Fibroblast of pulmonary artery (primary cell): ENCODE data around the gene DDX24.

ENCODE experiments used
- DNase-seq: peaks from one replicate; pipeline ENCODE4 v3.0.0-alpha.2; 2010; ENCODE audit warnings: low read depth
- H3K4me3 ChIP-seq: replicated peaks from 2 replicates; pipeline ENCODE4 v1.5.1; 2011; ENCODE audit warnings: low read depth, mild to moderate bottlenecking, control low read depth, low read length, moderate library complexity
- TF ChIP-seq, protein P1 (sequence below): IDR thresholded peaks from 2 replicates; pipeline ENCODE4 v1.5.1; 2011; ENCODE audit warnings: mild to moderate bottlenecking, control low read depth, low read length, inconsistent platforms; ENCODE audit errors: missing control alignments

DDX24 gene

DNA sequence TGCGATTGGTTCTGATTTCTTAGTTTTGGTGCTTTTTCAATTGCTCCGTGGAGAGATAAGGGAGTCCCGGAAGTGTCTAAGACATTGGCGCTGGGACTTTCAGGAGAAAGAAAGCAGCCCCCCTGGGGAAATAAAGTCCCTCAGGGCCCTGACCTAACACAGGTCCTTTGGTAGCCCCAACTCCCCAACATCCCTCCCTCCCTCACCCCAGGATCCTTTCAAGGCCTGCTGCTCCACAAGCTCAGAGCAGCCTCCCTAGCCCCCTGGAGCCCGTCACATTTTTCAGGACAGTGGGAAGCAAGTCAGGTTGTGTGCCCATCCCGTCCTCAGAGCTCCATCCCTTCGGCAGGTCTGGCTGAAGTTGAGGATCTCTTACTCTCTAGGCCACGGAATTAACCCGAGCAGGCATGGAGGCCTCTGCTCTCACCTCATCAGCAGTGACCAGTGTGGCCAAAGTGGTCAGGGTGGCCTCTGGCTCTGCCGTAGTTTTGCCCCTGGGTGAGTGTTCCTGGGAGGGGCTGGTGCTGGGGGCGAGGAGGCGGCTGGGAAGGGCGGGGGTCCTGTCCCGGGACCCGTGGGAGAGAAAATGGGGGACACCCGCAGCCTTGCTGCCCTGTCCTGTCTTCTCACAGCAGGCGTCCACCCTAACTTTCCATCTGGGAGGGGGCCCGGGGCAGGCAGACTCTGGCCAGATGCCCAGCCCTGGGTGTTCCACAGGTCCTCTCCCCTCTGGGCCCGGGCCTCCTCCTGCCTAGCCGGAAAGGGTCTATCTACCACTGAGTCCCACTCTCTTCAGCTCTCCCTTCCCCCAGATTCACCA, 30.5 kb upstream of the DDX24 start:
- no peak for DNase-seq
- TF ChIP-seq, protein P1, sequence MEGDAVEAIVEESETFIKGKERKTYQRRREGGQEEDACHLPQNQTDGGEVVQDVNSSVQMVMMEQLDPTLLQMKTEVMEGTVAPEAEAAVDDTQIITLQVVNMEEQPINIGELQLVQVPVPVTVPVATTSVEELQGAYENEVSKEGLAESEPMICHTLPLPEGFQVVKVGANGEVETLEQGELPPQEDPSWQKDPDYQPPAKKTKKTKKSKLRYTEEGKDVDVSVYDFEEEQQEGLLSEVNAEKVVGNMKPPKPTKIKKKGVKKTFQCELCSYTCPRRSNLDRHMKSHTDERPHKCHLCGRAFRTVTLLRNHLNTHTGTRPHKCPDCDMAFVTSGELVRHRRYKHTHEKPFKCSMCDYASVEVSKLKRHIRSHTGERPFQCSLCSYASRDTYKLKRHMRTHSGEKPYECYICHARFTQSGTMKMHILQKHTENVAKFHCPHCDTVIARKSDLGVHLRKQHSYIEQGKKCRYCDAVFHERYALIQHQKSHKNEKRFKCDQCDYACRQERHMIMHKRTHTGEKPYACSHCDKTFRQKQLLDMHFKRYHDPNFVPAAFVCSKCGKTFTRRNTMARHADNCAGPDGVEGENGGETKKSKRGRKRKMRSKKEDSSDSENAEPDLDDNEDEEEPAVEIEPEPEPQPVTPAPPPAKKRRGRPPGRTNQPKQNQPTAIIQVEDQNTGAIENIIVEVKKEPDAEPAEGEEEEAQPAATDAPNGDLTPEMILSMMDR = no peak
- no peak overlapping the region for H3K4me3 ChIP-seq

DNA sequence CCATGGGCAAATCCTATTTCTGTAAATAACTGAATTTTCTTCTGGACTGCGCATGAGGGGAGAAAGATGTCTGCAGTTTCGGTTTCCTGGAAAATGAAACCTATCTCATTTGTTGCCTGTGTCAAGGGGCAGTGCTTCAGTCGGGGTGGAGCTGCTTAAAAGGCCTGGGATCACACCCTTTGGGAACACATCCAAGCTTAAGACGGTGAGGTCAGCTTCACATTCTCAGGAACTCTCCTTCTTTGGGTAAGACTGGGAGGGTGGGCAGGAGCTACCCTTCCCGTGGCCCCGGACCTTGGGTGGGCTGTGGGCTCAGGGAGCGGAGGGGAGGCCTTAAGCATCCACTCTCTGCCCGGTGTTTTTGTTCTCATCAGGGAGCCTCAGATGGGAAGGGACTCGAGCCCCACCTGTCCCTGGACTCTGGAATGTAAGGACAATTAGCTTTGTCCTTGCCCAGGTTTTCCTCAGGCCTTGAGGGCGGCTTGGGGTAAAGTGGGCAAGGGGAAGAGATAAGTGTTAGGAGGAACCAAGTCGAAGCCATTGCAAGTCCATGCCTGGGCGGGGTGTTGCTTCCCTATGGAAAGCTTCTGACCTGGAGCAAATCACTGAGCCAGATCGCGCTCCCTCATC, 29.7 kb upstream of the DDX24 start, which contains the start of gene IFI27:
Gene IFI27, plus strand, starts transcription at position 185 of the 630 bp plus-strand sequence.
- DNase-seq = peak; percentile 64
- TF ChIP-seq, protein P1 = no peak
- no peak within 1 kb of the TSS for H3K4me3 ChIP-seq

DNA sequence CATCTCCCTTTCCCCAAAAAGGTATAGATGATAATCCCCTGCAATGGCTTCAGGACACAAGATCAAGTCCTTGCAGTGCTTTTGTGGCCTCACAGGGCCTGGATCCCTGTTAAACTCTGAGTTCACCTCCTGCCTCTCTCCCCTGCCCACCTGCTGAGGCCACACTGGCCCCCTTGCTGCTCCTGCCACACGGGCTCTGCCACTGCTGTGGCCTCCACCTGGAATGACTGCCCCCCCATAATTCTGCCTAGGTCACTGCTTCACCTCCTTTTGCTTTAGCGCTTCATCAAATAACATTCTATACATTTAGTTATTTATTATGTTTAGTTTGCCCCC, 28.9 kb upstream of the DDX24 start:
- no peak for DNase-seq
- TF ChIP-seq, protein P1 = no peak
- H3K4me3 ChIP-seq = no peak overlapping the region

DNA sequence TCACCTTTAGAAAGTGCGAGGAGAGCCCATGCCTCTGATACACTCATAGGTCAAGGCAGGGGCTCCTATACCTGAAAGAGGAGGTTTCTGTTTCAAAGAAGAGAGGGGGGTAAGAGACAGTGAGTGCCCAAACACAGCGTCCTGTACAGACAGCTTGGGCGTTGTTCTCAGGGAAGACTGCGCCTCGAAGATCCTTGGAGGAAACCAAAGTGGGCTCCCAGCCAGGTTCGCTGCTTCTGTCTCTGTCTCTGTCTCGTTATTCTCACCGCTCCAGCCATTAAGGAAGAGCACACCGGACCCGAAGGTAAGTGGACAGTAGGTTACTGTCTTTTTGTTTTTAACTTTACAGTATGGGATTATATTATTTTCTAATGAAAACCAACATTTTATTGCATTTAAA, 23.7 kb upstream of the DDX24 start:
- H3K4me3 ChIP-seq = no peak overlapping the region
- DNase-seq = no peak
- TF ChIP-seq, protein P1 = no peak

DNA sequence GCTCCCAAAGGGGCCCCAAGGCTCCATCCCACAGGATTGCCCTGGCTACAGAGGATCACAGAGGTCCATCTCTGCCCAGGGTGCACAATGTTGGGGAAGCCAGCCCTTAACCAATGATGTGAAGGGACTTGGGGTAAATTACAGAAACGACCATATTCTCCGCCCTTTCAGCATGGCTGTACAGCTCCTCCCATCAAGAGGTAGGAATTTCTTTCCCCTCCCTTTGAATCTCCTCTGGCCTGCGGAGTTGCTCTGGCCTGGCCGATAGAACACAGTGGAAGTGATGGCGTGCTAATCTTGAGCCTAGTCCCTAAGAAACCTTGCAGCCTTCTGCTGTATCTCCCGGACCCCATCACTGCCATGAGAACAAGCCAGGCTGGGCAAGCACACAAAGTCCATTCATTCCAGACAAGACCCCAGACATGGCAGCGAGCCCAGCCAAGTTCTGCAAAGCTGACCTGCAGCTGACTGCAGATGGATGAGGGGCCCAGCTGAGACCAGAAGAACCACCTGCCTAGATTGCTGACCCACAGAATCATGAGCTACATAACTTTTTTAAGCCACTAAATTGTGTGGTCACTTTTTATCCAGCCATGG, 22.6 kb upstream of the DDX24 start:
- DNase-seq = no peak
- TF ChIP-seq, protein P1 = no peak
- no peak overlapping the region for H3K4me3 ChIP-seq

DNA sequence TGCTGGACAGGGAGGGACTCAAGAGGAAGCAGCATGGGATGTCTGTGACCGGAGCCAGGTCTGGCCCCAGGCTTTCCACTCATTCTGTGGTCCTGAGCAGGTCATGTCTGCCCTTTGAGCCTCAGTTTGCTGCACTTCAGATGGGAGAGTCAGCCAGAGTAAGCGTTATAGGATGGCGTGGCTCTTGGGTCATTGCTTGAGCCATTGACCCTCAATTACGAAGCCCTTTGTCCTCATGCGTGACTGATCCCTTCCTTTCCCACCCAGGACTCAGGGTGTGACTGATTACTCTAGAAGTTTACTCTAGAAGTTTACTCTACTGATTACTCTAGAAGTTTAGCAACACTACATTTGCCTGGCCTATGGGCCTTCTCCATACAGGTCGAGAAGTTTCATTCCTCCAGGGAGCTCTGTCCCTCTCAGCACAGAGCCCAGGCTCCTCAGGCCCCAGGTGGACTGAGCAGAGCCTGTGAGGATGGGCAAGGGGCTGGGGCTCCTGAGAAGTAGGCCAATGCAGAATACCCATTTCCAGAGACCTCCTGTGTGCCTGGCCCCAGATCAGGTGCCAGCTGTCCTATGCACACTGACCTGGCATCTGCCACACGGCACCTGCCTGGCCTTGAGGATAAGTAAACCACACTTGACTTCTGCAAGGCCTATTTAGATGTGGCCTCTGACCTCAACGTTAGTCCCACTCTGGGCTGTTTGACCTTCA, 21.9 kb upstream of the DDX24 start:
- H3K4me3 ChIP-seq = no peak overlapping the region
- no peak for DNase-seq
- TF ChIP-seq, protein P1 = no peak
